Hematopoietic multipotent progenitor cell (in vitro differentiated cells): ENCODE measurements around the gene CRYZL1. TPM values are rescaled to one million over a fixed set of nuclear protein-coding genes. Genes with fewer than 3 reads are reported as not detected.

Source experiments
- DNase-seq, 3 donors: peaks; one replicate each; pipeline ENCODE4 v3.0.0-alpha.2; 2011 to 2015; ENCODE audit warnings: low read depth in 2 of 3, low spot score in 2 of 3
- total RNA-seq: library from RNA; depleted of rRNA; stranded (reverse); fragments of >200 nt; gene quantifications from one replicate; pipeline ENCODE4 v1.2.3, GENCODE V29; 2012

CRYZL1 gene
- total RNA-seq, 1 donor = 13.5 TPM

GRCh38 chr21:33662046-33662445 lies 20.5 kb upstream of the CRYZL1 start:
- no peak for DNase-seq

DNA sequence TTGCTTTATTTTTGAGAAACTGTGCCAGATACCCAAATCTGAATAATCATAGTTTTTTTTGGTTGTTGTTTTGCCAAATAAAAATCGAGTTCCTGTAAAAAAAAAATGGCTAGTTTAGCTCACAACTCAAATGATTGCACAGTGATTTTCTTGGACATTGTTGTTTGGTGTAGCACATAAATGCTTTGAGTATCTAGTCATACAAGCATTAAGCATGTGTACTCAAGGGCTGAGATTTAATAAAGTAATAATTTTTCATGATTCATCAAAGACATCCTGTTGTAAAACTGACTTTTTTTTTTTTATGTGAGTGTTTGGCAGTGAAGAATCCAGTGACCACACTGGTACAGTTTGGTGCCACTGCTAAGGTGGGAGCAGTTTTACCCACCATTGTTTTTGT lies 19.6 kb upstream of the CRYZL1 start:
- no peak for DNase-seq

DNA sequence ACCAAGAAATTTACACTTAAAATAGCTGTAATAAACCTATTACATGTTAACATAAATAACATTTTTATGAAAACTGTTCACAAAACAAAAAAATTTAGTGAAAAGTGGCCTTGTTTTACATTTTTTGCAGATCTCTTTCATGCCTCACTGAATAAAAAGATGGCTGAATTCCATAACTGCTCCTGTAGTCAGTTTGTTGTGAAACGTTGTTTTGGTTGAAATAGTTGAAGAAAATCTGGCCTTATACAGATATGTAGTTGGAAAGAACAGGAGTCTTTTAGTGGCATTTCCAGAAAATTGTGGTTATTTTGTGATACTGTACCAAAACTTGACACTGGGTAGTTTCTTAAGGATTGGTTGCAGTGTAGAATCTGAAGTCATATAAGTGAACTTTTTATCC lies 18.9 kb upstream of the CRYZL1 start:
- DNase-seq = no peak

- DNase-seq = no peak
Measured at GRCh38 chr21:33659568-33659949, 18.0 kb upstream of the CRYZL1 start.

GRCh38 chr21:33658919-33659567 lies 17.5 kb upstream of the CRYZL1 start:
- DNase-seq = no peak

DNA sequence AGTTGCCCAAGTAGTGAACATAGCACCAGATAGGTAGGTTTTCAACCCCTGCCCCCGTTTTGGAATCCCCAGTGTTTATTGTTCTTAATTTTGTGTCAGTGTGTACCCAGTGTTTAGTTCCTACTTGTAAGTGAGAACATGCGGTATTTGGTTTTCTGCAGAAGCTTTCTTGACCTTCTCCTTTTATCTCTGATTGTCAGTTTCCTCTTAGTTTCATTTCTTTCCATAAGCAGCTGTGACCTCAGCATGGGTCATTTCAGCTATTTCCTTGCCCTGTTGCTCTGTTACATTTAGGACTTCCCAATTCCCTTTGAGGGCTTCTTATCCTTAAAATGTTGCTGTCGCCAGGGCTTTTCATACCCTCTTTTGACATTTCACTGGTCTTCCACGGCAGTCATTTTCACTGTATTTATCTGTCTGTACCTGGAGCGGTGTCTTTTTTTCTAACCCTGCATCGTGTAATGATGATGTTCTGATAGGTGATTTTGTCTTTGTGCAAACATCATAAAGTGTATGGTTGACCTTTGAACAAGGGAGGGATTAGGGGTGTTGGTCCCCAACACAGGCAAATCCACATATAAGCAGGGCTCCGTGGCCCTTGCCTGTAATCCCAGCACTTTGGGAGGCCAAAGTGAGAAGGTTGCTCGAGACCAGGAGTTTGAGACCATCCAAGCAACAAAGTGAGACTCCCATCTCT lies 15.7 kb upstream of the CRYZL1 start:
- DNase-seq = peak in 1 of 3 donors; percentile 4

GRCh38 chr21:33655588-33656221 lies 14.2 kb upstream of the CRYZL1 start:
- no peak for DNase-seq

- no peak for DNase-seq
Measured at GRCh38 chr21:33654412-33654811, 12.9 kb upstream of the CRYZL1 start.

- DNase-seq = no peak
Measured at GRCh38 chr21:33651965-33652680, 10.6 kb upstream of the CRYZL1 start.

DNA sequence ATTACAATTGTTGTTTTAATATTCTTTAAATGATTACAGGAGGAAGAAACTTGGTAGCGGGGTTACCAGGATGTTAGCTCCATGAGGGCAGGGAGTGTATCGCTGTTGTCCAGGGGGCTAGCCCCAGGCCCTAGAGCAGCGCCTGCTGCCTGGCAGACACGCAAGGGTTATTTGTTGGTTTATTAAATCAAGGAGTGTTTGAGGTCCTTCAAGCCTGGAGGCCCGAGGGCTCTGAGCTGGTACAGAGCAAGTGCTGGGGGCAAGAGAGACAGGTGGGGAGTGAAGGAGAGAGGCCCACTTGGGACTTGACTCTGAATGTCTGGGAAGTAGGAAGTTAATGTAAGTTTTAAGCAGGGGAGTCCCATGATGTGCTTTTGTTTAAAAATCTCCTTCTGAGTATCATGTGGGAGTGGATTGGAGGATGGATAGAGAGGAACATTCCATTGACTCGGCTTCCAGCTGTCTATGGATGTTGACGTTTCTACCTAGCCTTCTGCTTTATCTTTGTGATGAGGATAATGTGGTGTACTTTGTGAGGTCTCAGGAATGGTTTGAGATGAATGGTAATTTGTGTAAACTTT lies 9.5 kb upstream of the CRYZL1 start:
- no peak for DNase-seq

DNA sequence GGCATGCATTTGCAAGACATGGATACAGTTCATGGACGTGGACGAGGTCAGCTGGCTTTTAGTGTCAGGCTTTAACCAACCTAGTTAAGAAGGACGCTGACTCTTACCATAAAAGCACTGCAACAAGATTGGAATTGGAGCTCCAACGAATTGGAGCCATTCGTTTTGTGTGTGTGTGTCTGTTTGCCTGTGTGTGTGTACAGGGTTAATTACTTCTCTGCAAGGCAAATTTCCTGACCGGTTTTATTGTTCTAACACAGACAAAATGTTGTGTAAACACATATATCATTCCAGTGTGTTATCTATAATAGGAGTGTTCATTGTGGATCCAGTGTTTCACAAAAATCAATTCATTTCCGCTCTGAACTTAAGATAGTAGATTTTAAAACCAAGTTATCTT lies 8.7 kb upstream of the CRYZL1 start:
- no peak for DNase-seq

DNA sequence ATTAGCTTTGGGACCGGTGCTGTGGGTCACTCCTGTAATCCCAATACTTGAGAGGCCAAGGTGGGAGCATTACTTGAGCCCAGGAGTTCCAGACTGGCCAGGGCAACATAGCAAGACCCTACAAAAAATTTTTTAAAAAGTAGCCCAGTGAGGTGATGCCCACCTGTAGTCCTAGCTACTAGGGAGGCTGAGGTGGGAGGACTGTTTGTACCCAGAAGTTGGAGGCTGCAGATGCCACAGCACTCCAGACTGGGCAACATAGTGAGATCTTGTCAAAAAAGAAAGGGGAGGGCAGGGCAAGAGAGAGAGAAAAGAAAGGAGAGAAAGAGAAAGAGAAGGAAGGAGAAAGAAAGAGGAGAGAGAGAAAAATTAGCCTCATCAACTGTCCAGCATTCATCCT lies 7.0 kb upstream of the CRYZL1 start:
- no peak for DNase-seq

DNA sequence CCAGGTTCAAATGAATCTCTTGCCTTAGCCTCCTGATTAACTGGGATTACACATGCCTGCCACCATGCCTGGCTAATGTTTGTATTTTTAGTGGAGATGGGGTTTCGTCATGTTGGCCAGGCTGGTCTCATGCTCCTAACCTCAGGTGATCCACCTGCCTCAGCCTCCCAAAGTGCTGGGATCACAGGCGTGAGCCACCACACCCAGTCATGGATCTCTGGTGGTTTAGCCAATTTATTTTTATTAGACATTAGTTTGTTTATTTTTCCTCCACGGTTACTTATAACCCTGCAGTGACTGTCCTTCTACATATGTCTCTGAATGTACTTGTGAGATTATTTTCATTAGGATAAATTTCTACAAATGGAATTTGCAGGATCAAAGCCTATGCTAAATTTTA lies 6.0 kb upstream of the CRYZL1 start:
- no peak for DNase-seq

DNA sequence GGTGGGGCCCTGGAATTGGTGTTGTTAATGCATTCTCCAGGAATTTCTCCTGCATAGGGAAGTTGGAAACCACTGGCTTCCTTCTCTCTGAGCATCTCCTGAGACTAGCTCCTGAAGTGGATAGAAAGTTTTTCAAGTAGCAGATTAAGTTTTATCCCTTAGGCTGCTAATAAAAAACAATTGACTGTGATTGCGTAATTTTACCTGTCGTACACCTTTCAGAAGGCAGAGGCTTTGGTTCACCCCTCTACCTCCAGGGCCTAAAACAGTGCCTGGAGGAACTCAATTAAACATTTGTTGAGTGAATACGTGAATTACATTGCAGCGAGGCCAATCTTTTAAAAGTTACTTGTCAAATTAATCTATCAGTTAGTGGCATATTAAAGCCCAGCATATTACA lies 4.2 kb upstream of the CRYZL1 start:
- DNase-seq = no peak

GRCh38 chr21:33644383-33645074 lies 3.0 kb upstream of the CRYZL1 start:
- no peak for DNase-seq

- peak in 1 of 3 donors; percentile 9 for DNase-seq
Measured at GRCh38 chr21:33643658-33644311, 2.2 kb upstream of the CRYZL1 start.

GRCh38 chr21:33642896-33643657 lies 1.5 kb upstream of the CRYZL1 start:
- DNase-seq = peak in 1 of 3 donors; percentile 4

GRCh38 chr21:33642027-33642895 lies 720 bp upstream of the CRYZL1 start, which contains the start of gene ITSN1:
ITSN1 (plus strand) TSS chr21:33642501; CDS start chr21:33718829, 76,328 bp downstream.
- DNase-seq = peak; percentile 95 to 100 (median 99)
